ENCODE data around the gene LMBR1. TPM values are rescaled to one million over a fixed set of nuclear protein-coding genes. Genes with fewer than 3 reads are reported as not detected.
"Not testable (repeated sequence)": the region's sequence is repeated elsewhere in the genome, so short reads cannot be mapped to it uniquely, and the experiment has no call there.

The LMBR1 gene
- total and polyA plus RNA-seq, 2 experiments from 2014 or later: 21.8 to 26.7 TPM

DNA sequence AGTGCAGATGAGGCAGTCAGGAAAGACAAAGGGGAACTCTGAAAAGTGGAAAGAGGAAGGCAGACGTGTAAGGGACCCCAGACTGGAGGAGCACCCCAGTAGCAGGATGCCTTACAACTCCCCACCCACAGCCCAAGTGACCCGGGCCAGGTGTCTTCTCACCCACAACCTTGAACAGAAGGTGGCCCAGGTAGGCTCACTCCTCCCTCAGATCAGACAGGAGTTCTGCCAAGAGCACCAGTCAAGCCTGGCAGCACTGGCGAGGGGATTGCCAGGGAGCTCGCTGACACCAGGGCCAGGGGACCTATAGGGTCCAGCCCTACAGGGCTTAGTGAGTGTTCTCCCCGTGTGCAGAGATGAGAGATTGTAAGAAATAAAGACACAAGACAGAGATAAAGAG is 27.1 kb upstream of the LMBR1 start:
- DNase-seq: no peak
- Histone ChIP-seq H3K4me1 (ENCODE audit: insufficient read depth) (no peaks in the 10 kb centered on the region), H4K20me1 (ENCODE audit: insufficient read depth) (no peaks in the 10 kb centered on the region), H3F3A (ENCODE audit: insufficient read depth) (no peaks in the 10 kb centered on the region), H3K79me2 (ENCODE audit: insufficient read depth) (no peaks in the 10 kb centered on the region), H3K9me2 (ENCODE audit: insufficient read depth) (no peaks in the 10 kb centered on the region), H3K4me3 (no peak overlapping the region), H3K9ac (no peak overlapping the region), H3K27ac (no peak overlapping the region), H3K4me2 (ENCODE audit: unreplicated experiment) (no peak overlapping the region), H3K27me3 (replicated peaks; ENCODE audit: insufficient read depth) (peaks cover 18% of the 10 kb centered on the region), H3K9me3 (ENCODE audit: low read depth) (no peaks in the 10 kb centered on the region), H3K36me3 (ENCODE audit: low read depth) (no peaks in the 10 kb centered on the region), H2AFZ (no peak overlapping the region)
- in situ Hi-C loops (cut with MboI): no loop called here
- TF ChIP-seq EZH2phosphoT487 (IDR thresholded peaks at IDR 0.05; ENCODE audit: insufficient read depth, low read depth) (no peak), EZH2 (IDR thresholded peaks at IDR 0.05; ENCODE audit: insufficient read depth, poor library complexity, severe bottlenecking) (no peak)
- 41 to 46% methylated on average over 5 of the region's 5 CpGs for WGBS, 2 experiments (ENCODE audit: low coverage in 1 of 2, low lambda C conversion rate in 2 of 2, missing lambda C conversion rate in 2 of 2)

- Histone ChIP-seq H3K36me3 (ENCODE audit: low read depth) (no peaks in the 10 kb centered on the region), H3K4me2 (ENCODE audit: unreplicated experiment) (no peak overlapping the region), H3K27ac (no peak overlapping the region), H3K79me2 (ENCODE audit: insufficient read depth) (no peaks in the 10 kb centered on the region), H3F3A (ENCODE audit: insufficient read depth) (no peaks in the 10 kb centered on the region), H3K27me3 (replicated peaks; ENCODE audit: insufficient read depth) (peaks cover 18% of the 10 kb centered on the region), H2AFZ (no peak overlapping the region), H3K4me3 (no peak overlapping the region), H3K4me1 (ENCODE audit: insufficient read depth) (no peaks in the 10 kb centered on the region), H4K20me1 (ENCODE audit: insufficient read depth) (no peaks in the 10 kb centered on the region), H3K9ac (no peak overlapping the region), H3K9me3 (ENCODE audit: low read depth) (no peaks in the 10 kb centered on the region), H3K9me2 (ENCODE audit: insufficient read depth) (no peaks in the 10 kb centered on the region)
- WGBS, 2 experiments (ENCODE audit: low coverage in 1 of 2, low lambda C conversion rate in 2 of 2, missing lambda C conversion rate in 2 of 2): 68 to 77% methylated on average over 15 to 19 of the region's 19 CpGs
- no peak for DNase-seq
- in situ Hi-C loops (cut with MboI): no loop called here
- TF ChIP-seq EZH2 (IDR thresholded peaks at IDR 0.05; ENCODE audit: insufficient read depth, poor library complexity, severe bottlenecking): no peak
- no peak for TF ChIP-seq EZH2phosphoT487 (IDR thresholded peaks at IDR 0.05; ENCODE audit: insufficient read depth, low read depth)
Observed at GRCh38 chr7:156919132-156919713, 26.2 kb upstream of the LMBR1 start.

DNA sequence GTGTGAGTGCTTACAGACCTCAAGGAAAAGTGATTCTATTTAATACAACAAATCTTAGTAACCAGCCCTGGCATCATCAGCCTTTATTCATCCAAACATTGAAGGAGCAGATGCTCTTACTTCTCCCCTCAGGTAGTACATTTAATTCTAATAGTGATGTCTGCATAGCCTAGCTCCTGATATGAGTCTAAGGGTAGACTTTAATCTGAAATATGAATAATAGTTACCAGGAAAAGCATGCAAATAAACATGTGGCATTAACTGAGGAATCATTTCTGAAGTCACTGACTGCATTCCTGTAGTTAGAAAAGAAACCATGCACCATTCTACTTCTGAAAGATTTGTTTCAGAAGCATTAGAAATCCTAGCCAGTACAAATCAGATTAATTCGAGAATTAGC is 25.7 kb upstream of the LMBR1 start:
- in situ Hi-C loops (cut with MboI): no loop called here
- WGBS, 2 experiments (ENCODE audit: low coverage in 1 of 2, low lambda C conversion rate in 2 of 2, missing lambda C conversion rate in 2 of 2): 0% methylated on average over 1 of the region's 1 CpG

DNA sequence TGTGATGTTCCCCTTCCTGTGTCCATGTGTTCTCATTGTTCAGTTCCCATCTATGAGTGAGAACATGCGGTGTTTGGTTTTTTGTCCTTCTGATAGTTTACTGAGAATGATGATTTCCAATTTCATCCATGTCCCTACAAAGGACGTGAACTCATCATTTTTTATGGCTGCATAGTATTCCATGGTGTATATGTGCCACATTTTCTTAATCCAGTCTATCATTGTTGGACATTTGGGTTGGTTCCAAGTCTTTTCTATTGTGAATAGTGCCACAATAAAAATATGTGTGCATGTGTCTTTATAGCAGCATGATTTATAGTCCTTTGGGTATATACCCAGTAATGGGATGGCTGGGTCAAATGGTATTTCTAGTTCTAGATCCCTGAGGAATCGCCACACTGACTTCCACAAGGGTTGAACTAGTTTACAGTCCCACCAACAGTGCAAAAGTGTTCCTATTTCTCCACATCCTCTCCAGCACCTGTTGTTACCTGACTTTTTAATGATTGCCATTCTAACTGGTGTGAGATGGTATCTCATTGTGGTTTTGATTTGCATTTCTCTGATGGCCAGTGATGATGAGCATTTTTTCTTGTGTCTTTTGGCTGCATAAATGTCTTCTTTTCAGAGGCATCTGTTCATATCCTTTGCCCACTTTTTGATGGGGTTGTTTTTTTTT is 16.7 kb upstream of the LMBR1 start:
- 65% methylated on average over 2 to 3 of the region's 3 CpGs for WGBS, 2 experiments (ENCODE audit: low coverage in 1 of 2, low lambda C conversion rate in 2 of 2, missing lambda C conversion rate in 2 of 2)

More for the DNA sequence above, 25.7 kb upstream of the LMBR1 start:
- Histone ChIP-seq H3K27ac (no peak overlapping the region), H3K4me3 (no peak overlapping the region), H3K79me2 (ENCODE audit: insufficient read depth) (no peaks in the 10 kb centered on the region), H3K4me1 (ENCODE audit: insufficient read depth) (no peaks in the 10 kb centered on the region), H3F3A (ENCODE audit: insufficient read depth) (no peaks in the 10 kb centered on the region), H3K27me3 (replicated peaks; ENCODE audit: insufficient read depth) (peaks cover 18% of the 10 kb centered on the region), H3K9me3 (ENCODE audit: low read depth) (no peaks in the 10 kb centered on the region), H3K4me2 (ENCODE audit: unreplicated experiment) (no peak overlapping the region), H3K9me2 (ENCODE audit: insufficient read depth) (no peaks in the 10 kb centered on the region), H3K36me3 (ENCODE audit: low read depth) (no peaks in the 10 kb centered on the region), H4K20me1 (ENCODE audit: insufficient read depth) (no peaks in the 10 kb centered on the region), H2AFZ (no peak overlapping the region), H3K9ac (no peak overlapping the region)
- TF ChIP-seq EZH2 (IDR thresholded peaks at IDR 0.05; ENCODE audit: insufficient read depth, poor library complexity, severe bottlenecking) (no peak), EZH2phosphoT487 (IDR thresholded peaks at IDR 0.05; ENCODE audit: insufficient read depth, low read depth) (no peak)
- DNase-seq: no peak

More for the DNA sequence above, 16.7 kb upstream of the LMBR1 start:
- H2AFZ ChIP-seq; H3K4me1 ChIP-seq (ENCODE audit: insufficient read depth); H3K9me2 ChIP-seq (ENCODE audit: insufficient read depth); in situ Hi-C loops (cut with MboI); H3K27me3 ChIP-seq (replicated peaks; ENCODE audit: insufficient read depth); H3K79me2 ChIP-seq (ENCODE audit: insufficient read depth); H3K36me3 ChIP-seq (ENCODE audit: low read depth); H3K4me3 ChIP-seq; H3F3A ChIP-seq (ENCODE audit: insufficient read depth); H3K4me2 ChIP-seq (ENCODE audit: unreplicated experiment); H3K9me3 ChIP-seq (ENCODE audit: low read depth); H4K20me1 ChIP-seq (ENCODE audit: insufficient read depth); DNase-seq; H3K9ac ChIP-seq; H3K27ac ChIP-seq: not testable (repeated sequence)

All from GM23248 (cell line).